HL-60 (cell line): ENCODE data around the gene WT1.

Experiments
- DNase-seq, 2 experiments: peaks; one replicate each; pipeline ENCODE4 v3.0.0-alpha.2; 2010 to 2020; ENCODE audit warnings: low read depth in 1 of 2, low spot score in 1 of 2
- H3K27ac ChIP-seq: fragments of 250-450 bp; sonication (Bioruptor Pico); replicated peaks from 2 replicates; pipeline ENCODE4 v1.5.1; 2020; ENCODE audit warnings: mild to moderate bottlenecking, moderate library complexity
- H3K27me3 ChIP-seq: fragments of 250-450 bp; sonication (Bioruptor Pico); 2 replicates; pipeline ENCODE4 v1.5.1; 2021; ENCODE audit warnings: mild to moderate bottlenecking, moderate library complexity; ENCODE audit not compliant: insufficient read depth, poor library complexity, severe bottlenecking
- H3K4me3 ChIP-seq: replicated peaks from 2 replicates; pipeline ENCODE4 v1.5.1; 2011; ENCODE audit warnings: mild to moderate bottlenecking, control low read depth, low read length; ENCODE audit not compliant: insufficient read depth
- GABPA ChIP-seq: IDR thresholded peaks from 2 replicates; pipeline ENCODE4 v1.6.1; 2012; ENCODE audit warnings: low read depth
- POLR2AphosphoS5 ChIP-seq: IDR thresholded peaks from 2 replicates; pipeline ENCODE4 v1.6.1; 2012; ENCODE audit warnings: low read depth
- SPI1 ChIP-seq: IDR thresholded peaks from 2 replicates; pipeline ENCODE4 v1.6.1; 2012; ENCODE audit warnings: low read depth, mild to moderate bottlenecking, borderline replicate concordance
- TF ChIP-seq, protein P1 (sequence below): IDR thresholded peaks from one replicate; pipeline ENCODE4 v1.5.1; 2011; ENCODE audit warnings: low read length, control low read depth, inconsistent platforms; ENCODE audit not compliant: insufficient read depth
- TF ChIP-seq, protein P2 (sequence below): IDR thresholded peaks from 2 replicates; pipeline ENCODE4 v1.6.1; 2012; ENCODE audit warnings: low read depth; ENCODE audit not compliant: insufficient replicate concordance

WT1 gene

DNA sequence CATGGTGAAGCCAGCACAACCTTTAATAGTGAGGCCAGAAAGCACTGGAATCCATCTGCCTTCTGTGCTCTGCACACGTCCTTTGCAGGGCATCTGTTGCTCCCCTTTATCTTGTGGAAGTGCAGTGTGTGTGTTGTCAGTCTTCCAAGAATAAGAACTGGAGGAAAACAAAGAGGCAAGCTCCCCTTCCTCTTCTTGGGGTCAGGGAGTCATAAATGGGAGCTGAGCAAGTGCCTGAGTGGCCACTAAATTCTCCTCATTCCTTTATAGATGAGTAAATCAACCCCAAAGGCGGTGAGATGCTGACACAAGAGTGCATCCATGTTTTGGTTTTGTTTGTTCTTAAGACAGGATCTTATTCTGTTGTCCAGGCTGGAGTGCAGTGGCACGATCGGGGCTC, 38.3 kb downstream of the WT1 start:
- Histone ChIP-seq H3K4me3 (no peak overlapping the region), H3K27me3 (no peaks in the 10 kb centered on the region), H3K27ac (no peak overlapping the region)
- TF ChIP-seq, protein P1, sequence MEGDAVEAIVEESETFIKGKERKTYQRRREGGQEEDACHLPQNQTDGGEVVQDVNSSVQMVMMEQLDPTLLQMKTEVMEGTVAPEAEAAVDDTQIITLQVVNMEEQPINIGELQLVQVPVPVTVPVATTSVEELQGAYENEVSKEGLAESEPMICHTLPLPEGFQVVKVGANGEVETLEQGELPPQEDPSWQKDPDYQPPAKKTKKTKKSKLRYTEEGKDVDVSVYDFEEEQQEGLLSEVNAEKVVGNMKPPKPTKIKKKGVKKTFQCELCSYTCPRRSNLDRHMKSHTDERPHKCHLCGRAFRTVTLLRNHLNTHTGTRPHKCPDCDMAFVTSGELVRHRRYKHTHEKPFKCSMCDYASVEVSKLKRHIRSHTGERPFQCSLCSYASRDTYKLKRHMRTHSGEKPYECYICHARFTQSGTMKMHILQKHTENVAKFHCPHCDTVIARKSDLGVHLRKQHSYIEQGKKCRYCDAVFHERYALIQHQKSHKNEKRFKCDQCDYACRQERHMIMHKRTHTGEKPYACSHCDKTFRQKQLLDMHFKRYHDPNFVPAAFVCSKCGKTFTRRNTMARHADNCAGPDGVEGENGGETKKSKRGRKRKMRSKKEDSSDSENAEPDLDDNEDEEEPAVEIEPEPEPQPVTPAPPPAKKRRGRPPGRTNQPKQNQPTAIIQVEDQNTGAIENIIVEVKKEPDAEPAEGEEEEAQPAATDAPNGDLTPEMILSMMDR = no peak
- TF ChIP-seq POLR2AphosphoS5 = no peak
- TF ChIP-seq GABPA = no peak
- no peak for TF ChIP-seq SPI1
- TF ChIP-seq, protein P2, sequence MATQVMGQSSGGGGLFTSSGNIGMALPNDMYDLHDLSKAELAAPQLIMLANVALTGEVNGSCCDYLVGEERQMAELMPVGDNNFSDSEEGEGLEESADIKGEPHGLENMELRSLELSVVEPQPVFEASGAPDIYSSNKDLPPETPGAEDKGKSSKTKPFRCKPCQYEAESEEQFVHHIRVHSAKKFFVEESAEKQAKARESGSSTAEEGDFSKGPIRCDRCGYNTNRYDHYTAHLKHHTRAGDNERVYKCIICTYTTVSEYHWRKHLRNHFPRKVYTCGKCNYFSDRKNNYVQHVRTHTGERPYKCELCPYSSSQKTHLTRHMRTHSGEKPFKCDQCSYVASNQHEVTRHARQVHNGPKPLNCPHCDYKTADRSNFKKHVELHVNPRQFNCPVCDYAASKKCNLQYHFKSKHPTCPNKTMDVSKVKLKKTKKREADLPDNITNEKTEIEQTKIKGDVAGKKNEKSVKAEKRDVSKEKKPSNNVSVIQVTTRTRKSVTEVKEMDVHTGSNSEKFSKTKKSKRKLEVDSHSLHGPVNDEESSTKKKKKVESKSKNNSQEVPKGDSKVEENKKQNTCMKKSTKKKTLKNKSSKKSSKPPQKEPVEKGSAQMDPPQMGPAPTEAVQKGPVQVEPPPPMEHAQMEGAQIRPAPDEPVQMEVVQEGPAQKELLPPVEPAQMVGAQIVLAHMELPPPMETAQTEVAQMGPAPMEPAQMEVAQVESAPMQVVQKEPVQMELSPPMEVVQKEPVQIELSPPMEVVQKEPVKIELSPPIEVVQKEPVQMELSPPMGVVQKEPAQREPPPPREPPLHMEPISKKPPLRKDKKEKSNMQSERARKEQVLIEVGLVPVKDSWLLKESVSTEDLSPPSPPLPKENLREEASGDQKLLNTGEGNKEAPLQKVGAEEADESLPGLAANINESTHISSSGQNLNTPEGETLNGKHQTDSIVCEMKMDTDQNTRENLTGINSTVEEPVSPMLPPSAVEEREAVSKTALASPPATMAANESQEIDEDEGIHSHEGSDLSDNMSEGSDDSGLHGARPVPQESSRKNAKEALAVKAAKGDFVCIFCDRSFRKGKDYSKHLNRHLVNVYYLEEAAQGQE = no peak
- DNase-seq = no peak

DNA sequence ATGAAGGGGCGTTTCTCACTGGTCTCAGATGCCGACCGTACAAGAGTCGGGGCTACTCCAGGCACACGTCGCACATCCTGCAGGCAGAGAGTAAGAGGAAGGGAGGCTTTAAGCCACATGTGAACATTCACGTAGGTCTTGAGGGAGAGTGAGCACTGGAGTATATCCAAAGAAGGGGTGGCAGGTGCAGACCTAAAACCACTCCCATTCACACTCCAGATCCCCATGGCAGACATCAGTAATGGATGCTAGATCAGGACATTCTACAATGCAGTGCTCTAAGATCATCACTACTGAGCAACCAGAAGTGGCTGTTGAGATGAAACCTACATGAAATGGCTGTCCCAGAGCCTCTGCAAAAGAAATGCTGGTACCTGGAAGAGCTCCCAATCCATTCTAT, 39.0 kb downstream of the WT1 start:
- H3K27ac ChIP-seq = no peak overlapping the region
- H3K4me3 ChIP-seq = no peak overlapping the region
- DNase-seq = no peak
- TF ChIP-seq SPI1 = no peak
- no peak for TF ChIP-seq POLR2AphosphoS5
- no peak for TF ChIP-seq GABPA
- TF ChIP-seq, protein P2 = no peak
- TF ChIP-seq, protein P1 = no peak
- H3K27me3 ChIP-seq = no peaks in the 10 kb centered on the region

DNA sequence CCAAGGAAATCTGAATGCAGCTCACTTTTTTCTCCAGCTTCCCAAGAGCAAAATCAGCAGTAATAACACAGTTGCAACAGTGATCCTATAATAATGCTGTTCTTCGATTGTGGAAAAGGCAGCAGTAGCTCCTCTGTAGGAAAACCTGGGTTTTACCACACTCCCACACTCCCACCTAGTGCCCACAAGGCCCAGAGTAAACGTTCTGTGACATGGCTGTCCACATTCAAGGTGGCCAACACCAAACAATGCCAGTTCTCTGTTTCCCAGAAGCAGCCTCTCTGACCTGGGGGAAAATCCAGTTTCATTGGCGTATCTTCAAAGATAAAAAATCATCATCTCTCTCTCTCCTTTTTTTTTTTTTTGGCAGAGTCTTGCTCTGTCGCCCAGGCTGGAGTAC, 40.2 kb downstream of the WT1 start:
- Histone ChIP-seq H3K27ac (no peak overlapping the region), H3K4me3 (no peak overlapping the region), H3K27me3 (no peaks in the 10 kb centered on the region)
- TF ChIP-seq, protein P1 = no peak
- TF ChIP-seq SPI1 (no peak), GABPA (no peak), POLR2AphosphoS5 (no peak)
- TF ChIP-seq, protein P2 = no peak
- DNase-seq = no peak
